Stimulated activated CD8-positive, alpha-beta memory T cell treated with anti-CD3 and anti-CD28 coated beads, Interleukin-2, amount 100 ng/mL, for 48 hours (primary cell): ENCODE results near the gene CFD.
"Not testable (repeated sequence)": the region's sequence is repeated elsewhere in the genome, so short reads cannot be mapped to it uniquely, and the experiment has no call there.

Experiments used
- DNase-seq, 2 donors: peaks; one replicate each; pipeline ENCODE4 v3.0.0-alpha.2; 2020; ENCODE audit warnings: low read depth in 2 of 2

Gene CFD

DNA sequence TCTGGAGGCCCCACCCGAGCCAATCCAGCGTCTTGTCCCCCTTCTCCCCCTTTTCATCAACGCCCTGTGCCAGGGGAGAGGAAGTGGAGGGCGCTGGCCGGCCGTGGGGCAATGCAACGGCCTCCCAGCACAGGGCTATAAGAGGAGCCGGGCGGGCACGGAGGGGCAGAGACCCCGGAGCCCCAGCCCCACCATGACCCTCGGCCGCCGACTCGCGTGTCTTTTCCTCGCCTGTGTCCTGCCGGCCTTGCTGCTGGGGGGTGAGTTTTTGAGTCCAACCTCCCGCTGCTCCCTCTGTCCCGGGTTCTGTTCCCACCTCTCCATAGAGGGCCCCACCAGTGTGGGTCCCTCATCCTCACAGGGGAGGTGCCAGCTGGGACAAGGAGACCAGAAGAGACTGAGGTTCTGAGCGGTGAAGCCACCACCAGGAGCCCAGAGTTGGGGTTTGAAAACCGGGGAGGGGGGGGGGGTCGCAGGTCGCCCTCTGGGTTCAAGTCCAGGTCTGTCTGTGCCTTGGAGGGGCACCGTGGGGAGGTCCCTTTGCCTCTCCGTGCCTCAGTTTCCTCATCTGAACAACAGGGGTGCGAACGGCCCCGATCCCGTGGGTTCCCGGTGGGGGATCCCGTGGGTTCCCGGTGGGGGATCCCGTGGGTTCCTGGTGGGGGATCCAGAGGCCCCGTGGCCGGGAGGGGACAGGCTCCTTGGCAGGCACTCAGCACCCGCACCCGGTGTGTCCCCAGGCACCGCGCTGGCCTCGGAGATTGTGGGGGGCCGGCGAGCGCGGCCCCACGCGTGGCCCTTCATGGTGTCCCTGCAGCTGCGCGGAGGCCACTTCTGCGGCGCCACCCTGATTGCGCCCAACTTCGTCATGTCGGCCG is 7.1 kb upstream of the CFD start, which contains the start of gene ELANE:
ELANE (plus strand) TSS at position 168 of the 878 bp plus-strand sequence; CDS start at position 194, 26 bp downstream.
- no peak for DNase-seq

DNA sequence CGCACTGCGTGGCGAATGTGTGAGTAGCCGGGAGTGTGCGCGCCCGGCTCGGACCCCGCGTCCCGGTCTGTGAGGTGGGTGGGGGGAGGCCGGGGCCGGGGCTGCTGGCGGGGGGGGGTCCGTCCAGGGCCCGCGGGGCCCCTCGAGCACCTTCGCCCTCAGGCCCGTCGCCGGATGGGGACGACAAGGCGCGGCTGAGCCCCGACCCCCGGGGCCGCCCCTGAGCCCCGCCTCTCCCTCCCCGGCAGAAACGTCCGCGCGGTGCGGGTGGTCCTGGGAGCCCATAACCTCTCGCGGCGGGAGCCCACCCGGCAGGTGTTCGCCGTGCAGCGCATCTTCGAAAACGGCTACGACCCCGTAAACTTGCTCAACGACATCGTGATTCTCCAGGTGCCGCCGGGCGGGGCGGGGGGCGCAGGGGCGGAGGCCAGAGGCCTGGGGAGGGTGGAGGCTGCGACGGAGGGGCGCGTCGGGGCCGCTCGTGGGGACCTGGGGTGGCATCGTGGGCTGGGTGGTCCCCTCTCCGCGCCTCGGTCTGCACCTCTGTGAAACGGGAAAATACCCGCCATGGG is 6.4 kb upstream of the CFD start:
- DNase-seq = no peak

DNA sequence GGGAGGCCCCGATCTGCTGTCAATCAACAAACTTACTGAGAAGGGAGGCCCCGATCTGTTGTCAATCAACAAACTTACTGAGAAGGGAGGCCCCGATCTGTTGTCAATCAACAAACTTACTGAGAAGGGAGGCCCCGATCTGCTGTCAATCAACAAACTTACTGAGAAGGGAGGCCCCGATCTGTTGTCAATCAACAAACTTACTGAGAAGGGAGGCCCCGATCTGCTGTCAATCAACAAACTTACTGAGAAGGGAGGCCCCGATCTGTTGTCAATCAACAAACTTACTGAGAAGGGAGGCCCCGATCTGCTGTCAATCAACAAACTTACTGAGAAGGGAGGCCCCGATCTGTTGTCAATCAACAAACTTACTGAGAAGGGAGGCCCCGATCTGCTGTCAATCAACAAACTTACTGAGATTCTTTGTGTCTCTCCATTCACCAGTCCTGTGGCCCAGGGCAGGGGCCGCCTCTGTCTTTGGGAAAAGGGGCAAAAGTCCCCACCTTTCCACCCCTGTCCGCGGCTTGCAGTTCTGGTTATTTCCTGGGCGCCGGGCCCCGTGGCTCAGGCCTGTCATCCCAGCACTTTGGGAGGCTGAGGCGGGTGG is 5.7 kb upstream of the CFD start:
- DNase-seq = not testable (repeated sequence)

DNA sequence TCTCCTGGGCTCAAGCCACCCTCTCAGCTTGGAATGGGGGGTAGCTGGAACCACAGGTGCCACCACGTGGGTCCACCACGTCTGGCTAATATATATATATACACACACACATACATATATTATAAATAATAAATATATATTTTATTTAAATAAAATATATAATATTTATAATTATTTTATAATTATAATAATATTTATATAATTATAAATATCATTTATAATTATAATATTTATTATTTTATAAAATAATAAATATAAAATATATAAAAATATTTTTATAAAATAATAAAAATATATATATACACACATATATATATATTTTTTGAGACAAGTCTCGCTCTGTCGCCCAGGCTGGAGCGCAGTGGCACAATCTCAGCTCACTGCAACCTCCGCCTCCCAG is 4.9 kb upstream of the CFD start:
- no peak for DNase-seq

DNA sequence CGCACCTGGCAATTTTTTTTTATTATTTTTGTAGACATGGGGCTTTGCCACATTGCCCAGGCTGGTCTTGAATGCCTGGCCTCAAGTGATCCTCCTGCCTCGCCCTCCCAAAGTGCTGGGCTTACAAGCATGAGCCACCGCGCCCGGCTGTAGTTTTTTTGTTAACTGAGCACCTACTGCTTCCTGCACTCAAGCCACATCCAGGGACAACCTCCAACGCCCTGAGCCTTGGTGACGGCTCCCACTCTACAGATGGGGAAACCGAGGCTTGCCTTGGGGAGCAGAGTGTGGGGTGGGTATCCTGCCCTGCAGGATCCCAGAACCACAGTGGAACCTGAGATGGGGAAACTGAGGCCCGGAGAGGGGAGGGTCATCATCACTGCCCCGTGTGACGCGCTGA is 4.3 kb upstream of the CFD start:
- DNase-seq = no peak

DNA sequence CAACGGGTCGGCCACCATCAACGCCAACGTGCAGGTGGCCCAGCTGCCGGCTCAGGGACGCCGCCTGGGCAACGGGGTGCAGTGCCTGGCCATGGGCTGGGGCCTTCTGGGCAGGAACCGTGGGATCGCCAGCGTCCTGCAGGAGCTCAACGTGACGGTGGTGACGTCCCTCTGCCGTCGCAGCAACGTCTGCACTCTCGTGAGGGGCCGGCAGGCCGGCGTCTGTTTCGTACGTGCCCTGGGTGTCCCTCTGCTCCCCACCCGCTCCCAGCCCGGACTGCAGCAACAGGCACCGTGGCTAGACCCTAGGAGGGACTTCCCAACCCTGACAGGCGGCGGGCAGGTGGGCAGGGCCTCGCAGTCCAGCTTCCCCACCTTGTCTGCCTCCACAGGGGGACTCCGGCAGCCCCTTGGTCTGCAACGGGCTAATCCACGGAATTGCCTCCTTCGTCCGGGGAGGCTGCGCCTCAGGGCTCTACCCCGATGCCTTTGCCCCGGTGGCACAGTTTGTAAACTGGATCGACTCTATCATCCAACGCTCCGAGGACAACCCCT is 3.8 kb upstream of the CFD start:
- no peak for DNase-seq

DNA sequence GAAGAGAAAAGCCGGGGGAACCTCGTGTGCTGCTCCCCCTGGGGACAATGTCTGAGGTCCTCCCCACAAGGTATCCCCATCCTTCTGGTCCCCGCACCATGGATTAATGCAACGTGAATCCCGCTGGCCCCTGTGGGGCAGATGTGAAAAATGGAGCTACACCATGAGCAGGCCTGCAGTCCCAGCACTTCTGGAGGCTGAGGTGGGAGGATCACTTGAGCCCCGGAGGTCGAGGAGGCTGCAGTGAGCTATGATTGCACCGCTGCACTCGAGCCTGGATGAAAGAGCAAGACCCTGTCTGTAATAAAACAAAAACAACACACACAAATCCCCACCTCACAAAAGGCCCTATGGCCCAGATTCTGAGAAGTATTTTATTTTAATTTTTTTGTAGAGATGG is 1.2 kb upstream of the CFD start:
- no peak for DNase-seq

DNA sequence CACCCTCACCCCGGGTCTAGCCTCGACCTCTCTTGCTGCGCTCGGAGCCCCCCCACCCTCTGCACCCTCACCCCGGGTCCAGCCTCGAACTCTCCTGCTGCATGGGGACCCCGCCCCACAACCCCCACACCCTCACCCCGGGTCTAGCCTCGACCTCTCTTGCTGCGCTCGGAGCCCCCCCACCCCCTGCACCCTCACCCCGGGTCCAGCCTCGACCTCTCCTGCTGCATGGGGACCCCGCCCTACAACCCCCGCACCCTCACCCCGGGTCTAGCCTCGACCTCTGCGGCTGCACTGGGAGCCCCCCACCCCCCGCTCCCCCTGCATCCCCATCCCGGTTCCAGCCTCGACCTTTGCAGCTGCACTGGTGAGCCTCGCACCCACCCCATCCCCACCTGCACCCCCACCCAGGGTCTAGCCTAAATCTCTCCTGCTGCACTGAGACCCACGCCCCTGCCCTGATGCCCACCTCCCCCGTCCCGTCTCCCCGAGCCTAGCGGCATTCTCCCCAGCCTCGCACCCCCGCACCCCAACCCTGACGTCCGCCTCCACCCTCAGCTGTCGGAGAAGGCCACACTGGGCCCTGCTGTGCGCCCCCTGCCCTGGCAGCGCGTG is 1.8 kb downstream of the CFD start:
- no peak for DNase-seq

DNA sequence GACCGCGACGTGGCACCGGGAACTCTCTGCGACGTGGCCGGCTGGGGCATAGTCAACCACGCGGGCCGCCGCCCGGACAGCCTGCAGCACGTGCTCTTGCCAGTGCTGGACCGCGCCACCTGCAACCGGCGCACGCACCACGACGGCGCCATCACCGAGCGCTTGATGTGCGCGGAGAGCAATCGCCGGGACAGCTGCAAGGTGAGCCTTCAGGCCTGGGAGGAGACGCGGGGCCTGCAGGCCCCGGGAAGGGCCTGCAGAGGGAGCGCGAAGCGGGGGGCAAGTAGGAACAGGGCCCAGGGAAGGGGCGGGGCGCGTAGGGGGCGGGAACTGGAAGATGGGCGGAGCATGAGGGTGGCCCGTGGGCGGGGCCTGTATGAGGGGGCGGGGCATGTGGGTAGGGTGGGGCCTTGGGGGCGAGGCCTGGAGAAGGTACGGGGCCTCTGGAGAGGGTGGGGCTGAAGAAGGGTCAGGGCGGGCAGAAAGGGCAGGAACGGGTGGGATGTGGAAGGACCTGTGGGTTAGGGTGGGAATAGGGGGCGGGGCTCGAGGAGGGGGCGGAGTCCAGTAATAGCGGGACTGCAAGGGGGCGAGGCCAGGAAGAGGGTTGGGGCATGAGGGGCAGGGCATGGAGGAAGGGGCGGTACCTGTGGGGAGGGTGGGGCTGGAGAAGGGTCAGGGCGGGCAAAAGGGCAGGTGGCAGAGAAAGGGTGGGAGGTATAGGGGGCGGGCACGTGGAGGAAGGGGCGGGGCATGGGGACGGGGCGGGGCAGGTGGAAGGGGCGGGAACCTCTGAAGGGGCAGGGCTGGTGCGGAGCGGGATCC is 2.5 kb downstream of the CFD start:
- DNase-seq = peak; percentile 48 to 73

DNA sequence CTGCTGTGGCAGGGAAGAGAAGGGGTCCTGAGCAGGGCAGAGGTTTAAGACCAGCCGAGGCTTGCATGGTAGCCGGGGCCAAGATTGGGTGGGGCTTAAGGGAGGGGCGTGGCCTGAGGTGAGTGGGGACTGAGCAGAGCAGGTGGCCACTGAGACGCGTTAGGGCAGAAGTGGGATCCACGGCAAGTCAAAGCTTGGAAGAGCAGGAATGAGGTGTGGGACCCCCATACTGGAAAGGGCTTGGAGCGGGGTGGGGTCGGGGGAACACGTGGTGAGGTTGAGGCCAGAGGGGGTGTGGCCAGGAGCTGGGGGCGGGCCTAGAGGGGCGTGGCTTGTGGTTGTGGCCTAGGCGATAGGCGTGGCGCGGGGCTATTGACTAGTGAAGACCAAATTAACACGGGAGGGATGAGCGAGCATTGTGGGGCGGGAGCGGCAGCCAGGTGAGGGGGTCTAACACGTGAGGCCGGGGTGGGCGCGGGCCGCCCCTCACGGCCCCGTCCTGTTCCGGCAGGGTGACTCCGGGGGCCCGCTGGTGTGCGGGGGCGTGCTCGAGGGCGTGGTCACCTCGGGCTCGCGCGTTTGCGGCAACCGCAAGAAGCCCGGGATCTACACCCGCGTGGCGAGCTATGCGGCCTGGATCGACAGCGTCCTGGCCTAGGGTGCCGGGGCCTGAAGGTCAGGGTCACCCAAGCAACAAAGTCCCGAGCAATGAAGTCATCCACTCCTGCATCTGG is 3.3 kb downstream of the CFD start:
- peak; percentile 59 to 78 for DNase-seq

DNA sequence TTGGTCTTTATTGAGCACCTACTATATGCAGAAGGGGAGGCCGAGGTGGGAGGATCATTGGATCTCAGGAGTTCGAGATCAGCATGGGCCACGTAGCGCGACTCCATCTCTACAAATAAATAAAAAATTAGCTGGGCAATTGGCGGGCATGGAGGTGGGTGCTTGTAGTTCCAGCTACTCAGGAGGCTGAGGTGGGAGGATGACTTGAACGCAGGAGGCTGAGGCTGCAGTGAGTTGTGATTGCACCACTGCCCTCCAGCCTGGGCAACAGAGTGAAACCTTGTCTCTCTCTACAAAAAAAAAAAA is 3.8 kb downstream of the CFD start:
- no peak for DNase-seq

DNA sequence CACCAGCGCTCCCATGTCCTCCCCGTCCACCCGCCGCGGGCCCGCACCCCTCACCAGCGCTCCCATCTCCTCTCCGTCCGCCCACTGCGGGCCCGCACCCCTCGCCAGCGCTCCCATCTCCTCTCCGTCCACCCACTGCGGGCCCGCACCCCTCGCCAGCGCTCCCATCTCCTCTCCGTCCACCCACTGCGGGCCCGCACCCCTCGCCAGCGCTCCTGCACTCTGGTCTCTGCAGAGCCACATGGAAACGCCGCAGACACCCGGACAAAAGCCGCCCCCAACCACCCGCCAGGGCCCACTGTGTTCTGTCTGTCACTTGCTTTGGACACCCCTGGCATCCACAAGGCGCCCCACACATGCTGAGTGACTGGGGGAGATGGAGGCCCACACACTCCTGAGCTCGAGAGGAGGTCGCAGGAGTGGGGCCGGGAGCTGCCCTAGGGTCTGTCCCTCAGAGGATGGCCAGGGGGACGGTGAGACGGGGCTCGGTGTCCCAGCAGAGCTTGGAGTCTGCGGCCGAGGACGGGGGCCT is 7.4 kb downstream of the CFD start:
- DNase-seq = no peak

DNA sequence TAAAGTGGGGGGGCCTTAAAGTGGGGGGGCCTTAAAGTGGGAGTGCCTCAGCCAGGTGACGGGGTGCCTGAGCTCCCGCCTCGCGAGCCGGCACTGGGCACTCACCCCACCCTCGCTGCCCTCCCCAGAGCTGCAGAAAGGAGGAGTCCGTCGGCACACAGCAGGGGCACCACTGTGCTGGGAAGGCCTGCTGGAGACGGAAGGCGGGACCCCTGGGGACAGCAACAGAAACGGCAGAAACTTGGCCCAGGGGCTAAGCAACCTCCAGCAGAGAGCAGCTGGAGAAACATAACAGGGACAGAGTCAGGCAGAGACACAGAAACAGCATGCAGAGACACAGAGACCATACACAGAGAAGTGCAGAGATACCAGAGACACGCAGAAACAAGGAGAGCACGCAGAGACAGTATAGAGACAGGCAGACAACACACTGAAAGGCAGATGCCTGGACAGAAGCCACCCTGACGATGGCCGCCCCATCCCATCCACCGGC is 7.9 kb downstream of the CFD start:
- no peak for DNase-seq

DNA sequence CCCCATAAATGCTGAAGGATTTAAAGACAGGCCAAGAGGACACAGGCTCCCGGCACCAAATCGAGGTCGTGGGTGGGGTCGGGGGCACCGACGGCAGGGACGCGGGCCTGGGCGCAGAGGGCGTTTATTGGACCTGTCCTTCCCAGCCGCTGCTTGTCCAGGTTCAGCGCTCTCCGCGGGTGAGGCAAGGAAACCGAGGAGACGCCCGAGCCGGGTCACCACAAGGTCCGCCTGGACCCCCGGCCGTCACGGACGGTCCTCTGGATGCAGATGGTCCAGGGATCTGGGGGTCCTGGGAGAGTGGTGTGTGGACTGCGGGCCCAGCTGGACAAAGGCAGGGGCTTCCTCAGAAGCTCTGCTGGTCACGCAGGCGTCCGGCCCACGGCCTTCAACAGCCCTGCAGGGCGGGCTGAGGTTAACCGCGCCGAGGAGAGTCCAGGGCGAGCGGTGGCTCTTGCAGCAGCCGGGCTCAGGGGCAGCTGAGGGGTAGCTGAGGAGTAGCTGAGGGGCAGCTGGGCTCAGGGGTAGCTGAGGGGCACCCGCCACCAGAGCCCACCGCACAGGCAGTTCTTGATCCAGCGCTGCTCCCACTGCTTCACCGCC is 8.5 kb downstream of the CFD start:
- no peak for DNase-seq

DNA sequence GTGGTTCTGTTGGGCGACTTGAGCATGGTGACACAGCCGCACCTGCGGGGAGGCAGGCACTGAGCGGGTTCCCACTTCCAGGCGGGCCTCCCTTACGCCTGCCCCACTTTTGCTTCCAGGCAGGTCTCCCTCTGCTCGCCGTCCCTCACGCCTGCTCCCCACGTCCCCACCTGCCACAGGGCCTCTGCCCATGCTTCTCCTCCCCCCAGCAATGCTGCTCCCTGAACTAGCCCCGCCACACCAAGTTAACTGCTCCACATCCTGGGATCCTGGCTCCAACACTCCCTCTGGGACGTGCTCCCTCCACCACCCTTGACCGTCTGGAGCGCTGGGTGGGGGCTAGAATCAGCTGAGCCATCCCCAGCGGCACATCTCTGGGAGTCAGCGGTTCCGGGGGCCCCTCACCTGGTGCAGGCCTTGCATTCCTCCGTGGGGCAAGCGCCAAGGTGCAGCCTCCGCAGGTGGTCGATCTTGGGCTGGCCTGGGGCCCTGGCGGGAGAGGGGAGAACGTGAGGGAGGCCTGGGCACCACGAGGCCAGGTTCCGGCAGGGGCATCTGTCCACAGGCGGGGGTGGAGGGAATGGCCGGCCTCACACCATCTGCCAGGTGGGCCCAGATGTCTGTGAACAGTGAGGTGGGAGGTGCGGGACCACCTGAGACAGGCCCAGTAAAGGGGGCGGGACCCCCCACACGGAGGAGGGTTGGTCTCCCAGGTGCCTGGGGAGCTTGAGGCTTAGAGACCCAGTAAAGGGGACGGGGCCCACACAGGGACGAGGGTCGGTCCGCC is 9.2 kb downstream of the CFD start:
- no peak for DNase-seq

DNA sequence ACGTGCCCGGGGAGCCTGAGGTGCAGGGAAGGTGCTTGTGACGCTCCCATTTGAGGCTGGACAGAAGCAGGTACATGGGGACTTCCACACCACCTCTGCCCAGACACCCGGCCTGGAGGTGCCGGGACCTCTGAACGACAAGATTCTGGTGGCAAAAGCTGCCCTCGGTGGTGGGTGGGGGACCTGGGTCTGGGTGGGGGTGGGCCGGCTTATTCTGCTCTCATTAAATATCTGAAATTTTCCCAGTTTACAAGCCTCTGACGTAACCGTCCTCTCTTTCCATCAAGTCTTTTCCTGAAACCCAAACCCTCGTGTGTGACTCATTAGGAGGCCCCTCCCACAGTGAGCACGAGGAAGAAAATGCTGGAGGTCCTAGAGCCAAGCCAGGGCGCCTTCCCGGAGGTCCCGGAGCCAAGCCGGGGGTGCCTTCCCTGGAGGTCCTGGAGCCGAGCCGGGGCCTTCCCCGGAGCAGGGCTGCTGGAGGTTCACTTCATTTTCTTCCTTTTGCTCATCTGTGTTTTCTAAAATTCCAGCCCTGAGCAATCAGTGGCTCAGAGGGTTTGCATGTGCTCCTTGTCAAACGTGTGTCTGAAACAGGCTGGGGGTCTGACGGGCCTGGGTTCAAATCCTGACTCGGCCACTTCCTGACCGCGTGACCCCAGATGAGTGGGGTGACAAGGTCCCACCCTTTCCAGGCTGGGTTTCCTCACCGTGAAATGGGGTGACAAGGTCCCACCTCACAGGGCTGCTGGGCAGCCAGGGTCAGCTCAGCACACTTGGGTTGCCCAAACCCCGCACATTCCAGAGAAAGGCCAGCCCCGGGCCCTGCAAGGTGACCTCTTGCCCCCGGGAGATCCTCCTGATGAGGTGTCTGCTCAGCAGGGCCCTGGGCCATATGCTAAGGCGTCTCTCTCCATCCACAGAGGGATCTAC is 10.0 kb downstream of the CFD start:
- DNase-seq = no peak

DNA sequence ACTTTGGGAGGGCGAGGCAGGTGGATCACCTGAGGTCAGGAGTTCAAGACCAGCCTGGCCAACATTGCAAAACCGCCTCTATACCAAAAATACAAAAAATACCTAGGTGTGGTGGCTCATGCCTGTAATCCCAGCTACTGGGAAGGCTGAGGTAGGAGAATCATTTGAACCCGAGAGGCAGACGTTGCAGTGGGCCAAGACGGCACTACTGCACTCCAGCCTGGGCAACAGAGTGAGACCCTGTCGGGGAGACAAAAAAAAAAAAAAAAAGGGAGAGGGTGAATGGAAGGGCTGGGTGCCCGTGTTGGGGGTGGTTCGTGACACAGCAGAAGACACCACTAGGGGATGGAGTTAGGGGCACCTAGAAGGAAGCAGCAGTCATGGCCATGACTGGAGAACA is 10.8 kb downstream of the CFD start:
- DNase-seq = no peak

DNA sequence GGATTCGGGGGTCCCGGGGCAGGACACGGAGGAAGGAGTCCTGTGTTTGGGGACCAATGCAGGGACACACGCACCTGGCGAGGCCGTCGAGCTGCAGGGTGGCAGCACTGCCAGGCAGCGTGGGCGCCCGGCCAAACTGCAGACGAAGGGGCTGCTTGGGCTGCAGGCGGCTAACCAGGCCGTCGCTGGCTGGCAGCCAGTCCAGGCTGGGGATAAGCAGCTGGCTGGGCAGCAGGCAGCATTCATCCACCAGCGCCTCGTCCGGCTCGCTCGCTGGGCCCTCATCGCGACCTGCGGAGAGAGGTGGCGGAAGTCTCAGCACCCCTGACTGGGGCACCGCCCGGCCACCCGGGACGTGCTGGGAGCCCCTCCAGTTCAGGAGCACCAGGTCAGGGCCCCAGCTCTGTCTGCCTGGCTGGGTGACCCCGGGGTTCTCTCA is 11.5 kb downstream of the CFD start:
- DNase-seq = no peak
